ENCODE measurements around the gene SLC6A8. TPM values are rescaled to one million over a fixed set of nuclear protein-coding genes. Genes with fewer than 3 reads are reported as not detected.

The SLC6A8 gene
- total and polyA plus RNA-seq, 2 experiments from 2014 or later = 29.0 to 35.8 TPM

DNA sequence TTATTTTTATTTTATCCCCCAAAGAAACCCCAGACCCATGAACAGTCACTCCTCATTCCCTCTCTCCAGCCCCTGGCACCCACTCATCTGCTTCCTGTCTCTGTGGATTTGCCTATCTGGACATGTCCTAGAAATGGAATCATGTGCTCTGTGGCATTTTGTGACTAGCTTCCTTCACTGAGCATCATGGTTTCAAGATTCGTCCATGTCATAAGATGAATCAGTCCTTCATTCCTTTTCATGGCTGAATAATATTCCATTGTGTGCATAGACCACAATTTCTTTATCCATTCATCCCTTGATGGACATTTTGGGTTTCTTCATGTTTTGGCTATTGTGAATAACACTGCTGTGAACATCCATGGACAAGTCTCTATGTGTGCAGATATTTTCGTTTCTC, 47.1 kb downstream of the SLC6A8 start:
- Histone ChIP-seq H3K4me3 (no peak overlapping the region), H3K9me3 (ENCODE audit: low read depth) (no peaks in the 10 kb centered on the region), H3K36me3 (no peaks in the 10 kb centered on the region), H3K27me3 (no peaks in the 10 kb centered on the region), H3K27ac (no peak overlapping the region), H3K4me1 (ENCODE audit: low read depth) (peaks cover 7% of the 10 kb centered on the region)
- TF ChIP-seq, protein P1, sequence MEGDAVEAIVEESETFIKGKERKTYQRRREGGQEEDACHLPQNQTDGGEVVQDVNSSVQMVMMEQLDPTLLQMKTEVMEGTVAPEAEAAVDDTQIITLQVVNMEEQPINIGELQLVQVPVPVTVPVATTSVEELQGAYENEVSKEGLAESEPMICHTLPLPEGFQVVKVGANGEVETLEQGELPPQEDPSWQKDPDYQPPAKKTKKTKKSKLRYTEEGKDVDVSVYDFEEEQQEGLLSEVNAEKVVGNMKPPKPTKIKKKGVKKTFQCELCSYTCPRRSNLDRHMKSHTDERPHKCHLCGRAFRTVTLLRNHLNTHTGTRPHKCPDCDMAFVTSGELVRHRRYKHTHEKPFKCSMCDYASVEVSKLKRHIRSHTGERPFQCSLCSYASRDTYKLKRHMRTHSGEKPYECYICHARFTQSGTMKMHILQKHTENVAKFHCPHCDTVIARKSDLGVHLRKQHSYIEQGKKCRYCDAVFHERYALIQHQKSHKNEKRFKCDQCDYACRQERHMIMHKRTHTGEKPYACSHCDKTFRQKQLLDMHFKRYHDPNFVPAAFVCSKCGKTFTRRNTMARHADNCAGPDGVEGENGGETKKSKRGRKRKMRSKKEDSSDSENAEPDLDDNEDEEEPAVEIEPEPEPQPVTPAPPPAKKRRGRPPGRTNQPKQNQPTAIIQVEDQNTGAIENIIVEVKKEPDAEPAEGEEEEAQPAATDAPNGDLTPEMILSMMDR (IDR thresholded peaks at IDR 0.05; ENCODE audit: low read depth, low read length) = no peak
- no peak for DNase-seq (ENCODE audit: low read depth in 1 of 2, low spot score in 1 of 2)

DNA sequence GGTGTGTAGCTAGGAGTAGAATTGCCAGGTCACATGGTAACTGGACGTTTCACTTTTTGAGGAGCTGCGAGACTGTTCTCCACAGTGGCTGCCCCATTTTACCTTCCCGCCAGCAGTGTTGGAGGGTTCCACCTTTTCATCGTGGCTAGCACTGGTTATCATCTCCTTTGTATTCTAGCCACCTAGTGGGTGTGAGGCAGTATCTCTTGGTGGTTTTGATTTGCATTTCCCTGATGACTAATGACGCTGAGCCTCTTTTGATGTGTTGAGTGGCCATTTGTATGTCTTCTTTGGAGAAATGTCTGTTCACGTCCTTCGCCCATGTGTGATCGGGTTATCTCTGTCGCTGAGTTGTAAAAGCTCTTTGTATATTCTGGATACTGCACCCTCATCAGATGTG, 47.5 kb downstream of the SLC6A8 start:
- DNase-seq (ENCODE audit: low read depth in 1 of 2, low spot score in 1 of 2) = no peak

DNA sequence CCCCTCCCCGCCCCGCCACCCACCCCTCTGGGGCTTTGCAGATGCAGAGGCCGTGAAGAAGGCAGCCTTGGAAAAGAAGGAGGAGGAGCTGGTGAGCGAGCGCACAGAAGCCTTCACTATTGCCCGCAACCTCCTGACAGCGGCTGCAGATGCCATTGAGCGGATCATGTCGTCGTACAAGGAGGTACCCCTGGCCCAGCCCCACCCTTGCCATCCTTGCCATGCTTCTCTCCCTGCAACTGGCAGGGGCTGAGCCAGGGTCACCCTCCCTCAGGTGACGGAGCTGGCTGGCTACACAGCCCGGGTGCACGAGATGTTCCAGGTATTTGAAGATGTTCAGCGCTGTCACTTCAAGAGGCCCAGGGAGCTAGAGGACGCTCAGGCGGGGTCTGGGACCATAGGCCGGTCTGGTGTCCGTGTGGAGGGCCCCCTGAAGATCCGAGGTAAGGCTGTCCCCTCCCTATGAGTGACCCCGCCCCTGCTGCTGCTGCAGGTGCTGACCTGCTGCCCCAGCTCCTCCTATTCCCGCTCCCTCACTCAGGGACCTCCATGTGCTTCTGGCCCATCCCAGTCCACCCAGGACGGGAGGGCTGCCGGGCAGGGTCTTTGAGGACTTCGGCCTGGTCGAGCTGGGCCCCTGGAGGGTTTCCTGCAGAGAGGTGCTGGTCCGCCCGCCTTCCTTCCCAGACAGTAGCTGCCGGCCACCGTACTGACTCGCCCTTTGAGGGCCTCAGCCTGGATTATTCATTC, 48.5 kb downstream of the SLC6A8 start:
- no peak for DNase-seq (ENCODE audit: low read depth in 1 of 2, low spot score in 1 of 2)
- no peak overlapping the region for H3K4me3 ChIP-seq
- H3K36me3 ChIP-seq = no peaks in the 10 kb centered on the region
- TF ChIP-seq, protein P1 (IDR thresholded peaks at IDR 0.05; ENCODE audit: low read depth, low read length) = no peak
- no peaks in the 10 kb centered on the region for H3K27me3 ChIP-seq
- H3K9me3 ChIP-seq (ENCODE audit: low read depth) = no peaks in the 10 kb centered on the region
- H3K4me1 ChIP-seq (ENCODE audit: low read depth) = peaks cover 7% of the 10 kb centered on the region
- H3K27ac ChIP-seq = no peak overlapping the region

More for the DNA sequence above, 47.5 kb downstream of the SLC6A8 start:
- Histone ChIP-seq H3K27ac (no peak overlapping the region), H3K27me3 (no peaks in the 10 kb centered on the region), H3K4me3 (no peak overlapping the region), H3K4me1 (ENCODE audit: low read depth) (peaks cover 7% of the 10 kb centered on the region), H3K36me3 (no peaks in the 10 kb centered on the region), H3K9me3 (ENCODE audit: low read depth) (no peaks in the 10 kb centered on the region)
- TF ChIP-seq, protein P1 (IDR thresholded peaks at IDR 0.05; ENCODE audit: low read depth, low read length) = no peak

GRCh38 chrX:153736871-153737441, 49.2 kb downstream of the SLC6A8 start:
- no peak for DNase-seq (ENCODE audit: low read depth in 1 of 2, low spot score in 1 of 2)
- H3K36me3 ChIP-seq = no peaks in the 10 kb centered on the region
- no peaks in the 10 kb centered on the region for H3K9me3 ChIP-seq (ENCODE audit: low read depth)
- TF ChIP-seq, protein P1 (IDR thresholded peaks at IDR 0.05; ENCODE audit: low read depth, low read length) = no peak
- peaks cover 7% of the 10 kb centered on the region for H3K4me1 ChIP-seq (ENCODE audit: low read depth)
- H3K27ac ChIP-seq = no peak overlapping the region
- H3K4me3 ChIP-seq = no peak overlapping the region
- H3K27me3 ChIP-seq = no peaks in the 10 kb centered on the region

GRCh38 chrX:153738056-153738605, 50.4 kb downstream of the SLC6A8 start:
- Histone ChIP-seq H3K4me3 (no peak overlapping the region), H3K4me1 (ENCODE audit: low read depth) (peaks cover 7% of the 10 kb centered on the region), H3K36me3 (no peaks in the 10 kb centered on the region), H3K27me3 (no peaks in the 10 kb centered on the region), H3K27ac (no peak overlapping the region), H3K9me3 (ENCODE audit: low read depth) (no peaks in the 10 kb centered on the region)
- no peak for DNase-seq (ENCODE audit: low read depth in 1 of 2, low spot score in 1 of 2)
- TF ChIP-seq, protein P1 (IDR thresholded peaks at IDR 0.05; ENCODE audit: low read depth, low read length) = no peak
